HepG2 (cell line): ENCODE results near the gene CYSRT1. TPM values are rescaled to one million over a fixed set of nuclear protein-coding genes. Genes with fewer than 3 reads are reported as not detected.

Experiments
- DDIT3 ChIP-seq: sonication (generic); formaldehyde crosslinking; IDR thresholded peaks from 2 replicates; pipeline ENCODE4 v1.4.0; 2020; ENCODE audit warnings: mild to moderate bottlenecking, missing genetic modification reagents
- FOSL1 ChIP-seq: sonication (generic); formaldehyde crosslinking; IDR thresholded peaks from 2 replicates; pipeline ENCODE4 v1.9.0; 2021; ENCODE audit warnings: missing genetic modification reagents, borderline replicate concordance
- GFI1 ChIP-seq: sonication (generic); formaldehyde crosslinking; IDR thresholded peaks from 2 replicates; pipeline ENCODE4 v1.5.0; 2020; ENCODE audit warnings: missing genetic modification reagents, mild to moderate bottlenecking, borderline replicate concordance
- HNF4G ChIP-seq, 2 experiments: sonication (generic) in 1 of 2; formaldehyde crosslinking in 1 of 2; IDR thresholded peaks; 2 replicates each; pipeline versions ENCODE4 v1.4.0 to v1.6.1; 2011 to 2020; ENCODE audit warnings: borderline replicate concordance in 2 of 2, low read depth in 2 of 2, mild to moderate bottlenecking in 2 of 2, low read length in 1 of 2, missing genetic modification reagents in 1 of 2, moderate library complexity in 1 of 2
- KLF12 ChIP-seq: sonication (generic); formaldehyde crosslinking; IDR thresholded peaks from 2 replicates; pipeline ENCODE4 v1.4.0; 2020; ENCODE audit warnings: missing genetic modification reagents, borderline replicate concordance
- PAF1 ChIP-seq: IDR thresholded peaks from 2 replicates; pipeline ENCODE4 v1.6.1; 2016; ENCODE audit warnings: missing genetic modification reagents, missing compliant biosample characterization
- RELA ChIP-seq: sonication (generic); formaldehyde crosslinking; IDR thresholded peaks from 2 replicates; pipeline ENCODE4 v1.4.0; 2020; ENCODE audit warnings: missing genetic modification reagents
- ZBTB3 ChIP-seq: sonication (generic); formaldehyde crosslinking; IDR thresholded peaks from 2 replicates; pipeline ENCODE4 v1.4.0; 2020; ENCODE audit warnings: low read depth, mild to moderate bottlenecking, moderate library complexity, missing genetic modification reagents, borderline replicate concordance
- ZBTB42 ChIP-seq: sonication (generic); formaldehyde crosslinking; IDR thresholded peaks from 2 replicates; pipeline ENCODE4 v1.5.0; 2020; ENCODE audit warnings: mild to moderate bottlenecking, missing genetic modification reagents
- ZFP36L2 ChIP-seq: sonication (generic); formaldehyde crosslinking; IDR thresholded peaks from 2 replicates; pipeline ENCODE4 v1.4.0; 2020; ENCODE audit warnings: missing genetic modification reagents
- ZNF326 ChIP-seq: sonication (generic); formaldehyde crosslinking; IDR thresholded peaks from 2 replicates; pipeline ENCODE4 v1.4.0; 2020; ENCODE audit warnings: missing genetic modification reagents, borderline replicate concordance
- ZNF354B ChIP-seq: sonication (generic); formaldehyde crosslinking; IDR thresholded peaks from 2 replicates; pipeline ENCODE4 v1.8.0; 2022; ENCODE audit warnings: mild to moderate bottlenecking, missing genetic modification reagents
- ZNF501 ChIP-seq: sonication (generic); formaldehyde crosslinking; IDR thresholded peaks from 2 replicates; pipeline ENCODE4 v1.5.1; 2020; ENCODE audit warnings: mild to moderate bottlenecking, moderate library complexity, missing genetic modification reagents
- ZNF510 ChIP-seq: sonication (generic); formaldehyde crosslinking; IDR thresholded peaks from 2 replicates; pipeline ENCODE4 v1.4.0; 2020; ENCODE audit warnings: low read depth, mild to moderate bottlenecking, missing genetic modification reagents
- ZNF615 ChIP-seq: sonication (generic); formaldehyde crosslinking; IDR thresholded peaks from 2 replicates; pipeline ENCODE4 v1.5.0; 2020; ENCODE audit warnings: mild to moderate bottlenecking, missing genetic modification reagents, borderline replicate concordance
- ZNF761 ChIP-seq: sonication (generic); formaldehyde crosslinking; conservative IDR thresholded peaks from 2 replicates; pipeline ENCODE4 v1.4.0; 2020; ENCODE audit warnings: mild to moderate bottlenecking, missing genetic modification reagents
- ZNF768 ChIP-seq: sonication (generic); formaldehyde crosslinking; IDR thresholded peaks from 2 replicates; pipeline ENCODE4 v1.4.0; 2020; ENCODE audit warnings: missing genetic modification reagents
- ZNF781 ChIP-seq: sonication (generic); formaldehyde crosslinking; IDR thresholded peaks from 2 replicates; pipeline ENCODE4 v1.5.1; 2020; ENCODE audit warnings: borderline replicate concordance, mild to moderate bottlenecking, missing genetic modification reagents; ENCODE audit errors: not compliant biosample characterization
- polyA plus RNA-seq, 8 experiments: library from polyadenylated mRNA; depleted of rRNA in 3 of 8; stranded (reverse) in 7 of 8; unstranded in 1 of 8; fragments of >200 nt; fragmentation: Illumina TruSeq in 4 of 8; extraction: Trizol in 4 of 8; gene quantifications; 2 replicates each; pipeline versions ENCODE4 v1.2.1 to v1.2.3, GENCODE V29; 2011 to 2016; ENCODE audit warnings: low read depth in 4 of 8, missing spikeins in 1 of 8, mixed read lengths in 1 of 8; ENCODE audit not compliant: insufficient read depth in 1 of 8
- total RNA-seq, 5 experiments: library from RNA; depleted of rRNA; stranded (reverse); fragments of >200 nt; fragmentation: Illumina TruSeq; extraction: Trizol; gene quantifications; 2 replicates each; pipeline ENCODE4 v1.2.3, GENCODE V29; 2016; ENCODE audit warnings: low read depth in 1 of 5
- TF ChIP-seq, protein P1 (sequence below): sonication (generic); formaldehyde crosslinking; IDR thresholded peaks from 2 replicates; pipeline ENCODE4 v1.8.0; 2022; ENCODE audit warnings: mild to moderate bottlenecking, missing genetic modification reagents; ENCODE audit not compliant: insufficient replicate concordance
- TF ChIP-seq, protein P2 (sequence below): sonication (generic); formaldehyde crosslinking; IDR thresholded peaks from 2 replicates; pipeline ENCODE4 v1.4.0; 2020; ENCODE audit warnings: missing genetic modification reagents
- TF ChIP-seq, protein P3 (sequence below): IDR thresholded peaks from 2 replicates; pipeline ENCODE4 v1.6.1; 2012; ENCODE audit warnings: low read length, improper control_type of control experiment

The CYSRT1 gene
- total and polyA plus RNA-seq, 2 of the 13 experiments (the other 11 are each of a cell fraction or from before 2014, with no cell fraction given): 1.5 to 2.1 TPM

DNA sequence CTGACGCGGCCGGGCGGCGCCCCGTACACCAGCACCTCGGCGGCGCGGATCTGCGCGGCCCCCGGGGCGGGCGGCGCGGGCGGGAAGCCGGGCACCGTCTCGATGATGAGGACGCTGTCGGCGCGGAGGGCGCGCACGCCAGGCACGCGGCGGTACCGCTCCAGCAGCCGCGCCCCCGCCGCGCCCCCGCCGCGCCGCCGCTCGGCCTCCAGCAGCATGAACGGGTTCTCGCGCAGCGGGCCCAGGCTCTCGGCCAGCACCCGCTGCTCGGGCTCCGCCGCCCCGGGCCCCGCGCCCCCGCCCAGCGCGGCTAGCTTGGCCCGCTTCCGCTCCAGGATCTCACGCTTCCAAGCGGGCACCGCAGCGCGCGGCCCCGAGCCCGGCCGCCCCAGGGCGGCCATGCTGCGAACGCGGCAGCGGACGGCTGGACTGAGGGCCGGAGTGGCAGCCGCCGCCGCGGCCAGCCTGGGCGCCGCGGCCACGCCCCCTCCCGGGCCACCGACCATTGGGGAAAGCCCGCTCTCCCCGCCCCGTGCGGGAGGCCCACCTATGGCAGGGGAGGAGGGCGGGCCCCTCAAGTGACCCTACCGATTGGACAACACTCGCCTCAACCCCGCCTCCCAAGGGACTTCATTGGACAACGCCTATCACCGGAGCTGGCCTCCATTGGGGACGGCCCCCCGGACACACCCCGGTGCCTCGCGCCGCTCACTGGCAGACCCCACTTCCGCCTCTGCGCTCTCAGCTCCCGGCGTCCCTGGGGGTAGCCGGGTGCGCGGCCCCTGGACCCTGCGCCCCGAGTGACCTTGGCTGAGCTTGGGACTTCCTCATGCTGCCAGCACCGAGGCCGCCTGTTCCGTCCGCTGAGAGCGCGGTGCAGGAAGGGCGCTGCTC is 24.4 kb upstream of the CYSRT1 start, which contains the start of gene TPRN (continued):
- TF ChIP-seq, protein P1, sequence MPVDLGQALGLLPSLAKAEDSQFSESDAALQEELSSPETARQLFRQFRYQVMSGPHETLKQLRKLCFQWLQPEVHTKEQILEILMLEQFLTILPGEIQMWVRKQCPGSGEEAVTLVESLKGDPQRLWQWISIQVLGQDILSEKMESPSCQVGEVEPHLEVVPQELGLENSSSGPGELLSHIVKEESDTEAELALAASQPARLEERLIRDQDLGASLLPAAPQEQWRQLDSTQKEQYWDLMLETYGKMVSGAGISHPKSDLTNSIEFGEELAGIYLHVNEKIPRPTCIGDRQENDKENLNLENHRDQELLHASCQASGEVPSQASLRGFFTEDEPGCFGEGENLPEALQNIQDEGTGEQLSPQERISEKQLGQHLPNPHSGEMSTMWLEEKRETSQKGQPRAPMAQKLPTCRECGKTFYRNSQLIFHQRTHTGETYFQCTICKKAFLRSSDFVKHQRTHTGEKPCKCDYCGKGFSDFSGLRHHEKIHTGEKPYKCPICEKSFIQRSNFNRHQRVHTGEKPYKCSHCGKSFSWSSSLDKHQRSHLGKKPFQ (CRISPR knock-in tag): peak; percentile 53
- TF ChIP-seq ZNF615 (no peak), ZBTB42 (CRISPR knock-in tag) (no peak), ZNF326 (CRISPR knock-in tag) (peak; percentile 70; the same call in 1 of the 2 replicates), ZNF781 (CRISPR knock-in tag) (peak; percentile 62), KLF12 (CRISPR knock-in tag) (peak; percentile 52; the same call in 1 of the 2 replicates), PAF1 (CRISPR knock-in tag) (no peak), RELA (CRISPR knock-in tag) (0 out of 2 replicates have a peak, but pooled peaks have one; percentile 65), ZNF761 (CRISPR knock-in tag) (0 out of 2 replicates have a peak, but pooled peaks have one; percentile 30), ZNF354B (CRISPR knock-in tag) (no peak), ZNF768 (CRISPR knock-in tag) (peak; percentile 66), FOSL1 (no peak), ZNF501 (CRISPR knock-in tag) (peak; percentile 84; the same call in 1 of the 2 replicates), ZNF510 (no peak), ZBTB3 (CRISPR knock-in tag) (no peak), GFI1 (CRISPR knock-in tag) (peak; percentile 74; the same call in 1 of the 2 replicates), ZFP36L2 (CRISPR knock-in tag) (no peak), HNF4G (IDR thresholded peaks at IDR 0.05; ENCODE audit: borderline replicate concordance, low read depth, low read length) (peak; percentile 88), HNF4G (CRISPR knock-in tag; IDR thresholded peaks at IDR 0.05; ENCODE audit: borderline replicate concordance, low read depth) (peak; percentile 94), DDIT3 (no peak)
- TF ChIP-seq, protein P2, sequence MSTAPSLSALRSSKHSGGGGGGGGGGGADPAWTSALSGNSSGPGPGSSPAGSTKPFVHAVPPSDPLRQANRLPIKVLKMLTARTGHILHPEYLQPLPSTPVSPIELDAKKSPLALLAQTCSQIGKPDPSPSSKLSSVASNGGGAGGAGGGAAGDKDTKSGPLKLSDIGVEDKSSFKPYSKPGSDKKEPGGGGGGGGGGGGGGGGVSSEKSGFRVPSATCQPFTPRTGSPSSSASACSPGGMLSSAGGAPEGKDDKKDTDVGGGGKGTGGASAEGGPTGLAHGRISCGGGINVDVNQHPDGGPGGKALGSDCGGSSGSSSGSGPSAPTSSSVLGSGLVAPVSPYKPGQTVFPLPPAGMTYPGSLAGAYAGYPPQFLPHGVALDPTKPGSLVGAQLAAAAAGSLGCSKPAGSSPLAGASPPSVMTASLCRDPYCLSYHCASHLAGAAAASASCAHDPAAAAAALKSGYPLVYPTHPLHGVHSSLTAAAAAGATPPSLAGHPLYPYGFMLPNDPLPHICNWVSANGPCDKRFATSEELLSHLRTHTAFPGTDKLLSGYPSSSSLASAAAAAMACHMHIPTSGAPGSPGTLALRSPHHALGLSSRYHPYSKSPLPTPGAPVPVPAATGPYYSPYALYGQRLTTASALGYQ: peak; percentile 42; the same call in 1 of the 2 replicates
- TF ChIP-seq, protein P3, sequence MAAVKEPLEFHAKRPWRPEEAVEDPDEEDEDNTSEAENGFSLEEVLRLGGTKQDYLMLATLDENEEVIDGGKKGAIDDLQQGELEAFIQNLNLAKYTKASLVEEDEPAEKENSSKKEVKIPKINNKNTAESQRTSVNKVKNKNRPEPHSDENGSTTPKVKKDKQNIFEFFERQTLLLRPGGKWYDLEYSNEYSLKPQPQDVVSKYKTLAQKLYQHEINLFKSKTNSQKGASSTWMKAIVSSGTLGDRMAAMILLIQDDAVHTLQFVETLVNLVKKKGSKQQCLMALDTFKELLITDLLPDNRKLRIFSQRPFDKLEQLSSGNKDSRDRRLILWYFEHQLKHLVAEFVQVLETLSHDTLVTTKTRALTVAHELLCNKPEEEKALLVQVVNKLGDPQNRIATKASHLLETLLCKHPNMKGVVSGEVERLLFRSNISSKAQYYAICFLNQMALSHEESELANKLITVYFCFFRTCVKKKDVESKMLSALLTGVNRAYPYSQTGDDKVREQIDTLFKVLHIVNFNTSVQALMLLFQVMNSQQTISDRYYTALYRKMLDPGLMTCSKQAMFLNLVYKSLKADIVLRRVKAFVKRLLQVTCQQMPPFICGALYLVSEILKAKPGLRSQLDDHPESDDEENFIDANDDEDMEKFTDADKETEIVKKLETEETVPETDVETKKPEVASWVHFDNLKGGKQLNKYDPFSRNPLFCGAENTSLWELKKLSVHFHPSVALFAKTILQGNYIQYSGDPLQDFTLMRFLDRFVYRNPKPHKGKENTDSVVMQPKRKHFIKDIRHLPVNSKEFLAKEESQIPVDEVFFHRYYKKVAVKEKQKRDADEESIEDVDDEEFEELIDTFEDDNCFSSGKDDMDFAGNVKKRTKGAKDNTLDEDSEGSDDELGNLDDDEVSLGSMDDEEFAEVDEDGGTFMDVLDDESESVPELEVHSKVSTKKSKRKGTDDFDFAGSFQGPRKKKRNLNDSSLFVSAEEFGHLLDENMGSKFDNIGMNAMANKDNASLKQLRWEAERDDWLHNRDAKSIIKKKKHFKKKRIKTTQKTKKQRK: peak; percentile 15; the same call in 1 of the 2 replicates
